Measurements from ENCODE around the gene STAM. TPM values are rescaled to one million over a fixed set of nuclear protein-coding genes. Genes with fewer than 3 reads are reported as not detected.

STAM gene
- total RNA-seq, 1 donor from 2014 or later = 23.7 TPM

Small RNA genes within 50 kb of the gene (small RNA-seq; reads per million reads assigned to genes)
- not detected for gene AC069542.2 (ENCODE audit: low replicate concordance)

Other genes with a start within 250 kb of the STAM start
- 2.9 TPM for gene ST8SIA6, start 189.6 kb upstream of the STAM start, total RNA-seq
- gene HACD1, start 26.8 kb upstream of the STAM start, total RNA-seq = 42.4 TPM
- gene TMEM236, start 108.0 kb downstream of the STAM start, total RNA-seq = 0.10 TPM
- gene MRC1, start 165.2 kb downstream of the STAM start, total RNA-seq = 8.7 TPM

Measured in tongue (tissue), 2 donors.